Retinal pigment epithelial cell (primary cell): ENCODE results near the gene SIRT3.

Experiments
- DNase-seq: peaks from one replicate; pipeline ENCODE4 v3.0.0-alpha.2; 2010; ENCODE audit warnings: low read depth
- H3K4me3 ChIP-seq: 2 replicates; pipeline ENCODE4 v1.5.1; 2011; ENCODE audit warnings: mild to moderate bottlenecking, low read length, control low read depth, moderate library complexity
- TF ChIP-seq, protein P1 (sequence below): conservative IDR thresholded peaks from 2 replicates; pipeline ENCODE4 v1.5.1; 2011; ENCODE audit warnings: low read depth, low read length, control low read depth, inconsistent platforms

Gene SIRT3

DNA sequence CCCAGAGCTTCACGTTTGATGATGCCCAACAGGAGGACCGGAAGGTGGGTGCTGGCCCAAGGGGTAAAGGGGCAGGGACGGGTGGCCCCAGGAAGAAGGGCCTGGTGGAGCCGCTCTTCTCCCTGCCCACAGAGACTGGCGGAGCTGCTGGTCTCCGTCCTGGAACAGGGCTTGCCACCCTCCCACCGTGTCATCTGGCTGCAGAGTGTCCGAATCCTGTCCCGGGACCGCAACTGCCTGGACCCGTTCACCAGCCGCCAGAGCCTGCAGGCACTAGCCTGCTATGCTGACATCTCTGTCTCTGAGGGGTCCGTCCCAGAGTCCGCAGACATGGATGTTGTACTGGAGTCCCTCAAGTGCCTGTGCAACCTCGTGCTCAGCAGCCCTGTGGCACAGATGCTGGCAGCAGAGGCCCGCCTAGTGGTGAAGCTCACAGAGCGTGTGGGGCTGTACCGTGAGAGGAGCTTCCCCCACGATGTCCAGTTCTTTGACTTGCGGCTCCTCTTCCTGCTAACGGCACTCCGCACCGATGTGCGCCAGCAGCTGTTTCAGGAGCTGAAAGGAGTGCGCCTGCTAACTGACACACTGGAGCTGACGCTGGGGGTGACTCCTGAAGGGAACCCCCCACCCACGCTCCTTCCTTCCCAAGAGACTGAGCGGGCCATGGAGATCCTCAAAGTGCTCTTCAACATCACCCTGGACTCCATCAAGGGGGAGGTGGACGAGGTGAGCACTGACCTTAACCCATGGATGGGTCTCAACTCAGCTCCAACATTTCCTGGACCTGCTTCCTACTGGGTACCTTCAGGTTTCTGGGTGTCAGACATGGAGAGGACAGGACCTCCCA, 26.6 kb downstream of the SIRT3 start:
- no peak for DNase-seq
- H3K4me3 ChIP-seq = peak overlapping the region; percentile 92
- TF ChIP-seq, protein P1, sequence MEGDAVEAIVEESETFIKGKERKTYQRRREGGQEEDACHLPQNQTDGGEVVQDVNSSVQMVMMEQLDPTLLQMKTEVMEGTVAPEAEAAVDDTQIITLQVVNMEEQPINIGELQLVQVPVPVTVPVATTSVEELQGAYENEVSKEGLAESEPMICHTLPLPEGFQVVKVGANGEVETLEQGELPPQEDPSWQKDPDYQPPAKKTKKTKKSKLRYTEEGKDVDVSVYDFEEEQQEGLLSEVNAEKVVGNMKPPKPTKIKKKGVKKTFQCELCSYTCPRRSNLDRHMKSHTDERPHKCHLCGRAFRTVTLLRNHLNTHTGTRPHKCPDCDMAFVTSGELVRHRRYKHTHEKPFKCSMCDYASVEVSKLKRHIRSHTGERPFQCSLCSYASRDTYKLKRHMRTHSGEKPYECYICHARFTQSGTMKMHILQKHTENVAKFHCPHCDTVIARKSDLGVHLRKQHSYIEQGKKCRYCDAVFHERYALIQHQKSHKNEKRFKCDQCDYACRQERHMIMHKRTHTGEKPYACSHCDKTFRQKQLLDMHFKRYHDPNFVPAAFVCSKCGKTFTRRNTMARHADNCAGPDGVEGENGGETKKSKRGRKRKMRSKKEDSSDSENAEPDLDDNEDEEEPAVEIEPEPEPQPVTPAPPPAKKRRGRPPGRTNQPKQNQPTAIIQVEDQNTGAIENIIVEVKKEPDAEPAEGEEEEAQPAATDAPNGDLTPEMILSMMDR = no peak

DNA sequence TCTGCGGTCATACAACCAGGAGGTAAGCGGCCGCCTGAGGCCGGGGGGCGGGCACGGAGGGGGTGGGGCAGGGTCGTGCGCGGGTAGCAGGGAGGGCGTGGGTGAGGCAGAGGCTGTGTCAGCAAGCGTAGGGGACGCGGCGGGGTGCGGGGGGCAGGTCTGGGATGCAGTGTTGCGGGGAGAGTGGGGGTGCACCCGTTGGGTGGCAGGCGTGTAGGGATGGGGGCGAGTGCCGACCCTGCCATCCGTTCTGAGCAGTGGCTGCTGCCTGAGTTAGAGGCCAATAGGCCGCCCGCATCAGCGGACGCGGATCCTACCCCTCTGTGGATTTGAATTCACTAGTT, 27.3 kb downstream of the SIRT3 start:
- H3K4me3 ChIP-seq = peak overlapping the region; percentile 92
- TF ChIP-seq, protein P1 = no peak
- DNase-seq = no peak

DNA sequence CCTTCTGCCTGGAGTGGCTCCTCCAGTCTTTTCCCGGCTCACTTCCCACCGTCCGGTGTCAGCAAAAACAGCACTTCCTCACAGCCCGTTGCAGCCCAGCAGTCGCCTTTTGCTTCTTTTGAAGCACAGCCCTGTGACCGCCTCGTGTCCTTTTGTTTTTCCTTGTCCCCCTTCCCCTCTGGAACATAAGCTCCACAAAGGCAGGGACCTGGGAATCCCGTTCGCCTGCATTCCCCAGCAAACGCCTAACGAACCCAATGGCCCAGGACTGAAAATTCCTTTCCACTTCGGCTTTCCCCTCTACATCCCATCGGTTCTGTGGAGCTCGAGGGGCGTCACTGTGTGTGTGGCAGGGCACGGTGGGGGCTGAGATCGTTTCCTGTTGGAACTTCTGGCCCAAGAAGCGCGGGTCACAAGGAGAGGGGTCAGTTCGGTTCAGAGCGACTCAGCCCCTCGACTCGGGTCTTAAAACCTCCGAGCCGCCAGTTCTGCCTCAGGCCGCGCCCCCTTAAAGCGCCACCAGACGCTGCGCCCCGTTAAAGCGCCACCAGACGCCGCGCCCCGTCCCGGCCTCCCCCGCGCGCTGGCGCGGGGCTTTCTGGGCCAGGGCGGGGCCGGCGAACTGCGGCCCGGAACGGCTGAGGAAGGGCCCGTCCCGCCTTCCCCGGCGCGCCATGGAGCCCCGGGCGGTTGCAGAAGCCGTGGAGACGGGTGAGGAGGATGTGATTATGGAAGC, 27.8 kb downstream of the SIRT3 start:
- peak overlapping the region; percentile 92 for H3K4me3 ChIP-seq
- DNase-seq = peak; percentile 36
- TF ChIP-seq, protein P1 = no peak

DNA sequence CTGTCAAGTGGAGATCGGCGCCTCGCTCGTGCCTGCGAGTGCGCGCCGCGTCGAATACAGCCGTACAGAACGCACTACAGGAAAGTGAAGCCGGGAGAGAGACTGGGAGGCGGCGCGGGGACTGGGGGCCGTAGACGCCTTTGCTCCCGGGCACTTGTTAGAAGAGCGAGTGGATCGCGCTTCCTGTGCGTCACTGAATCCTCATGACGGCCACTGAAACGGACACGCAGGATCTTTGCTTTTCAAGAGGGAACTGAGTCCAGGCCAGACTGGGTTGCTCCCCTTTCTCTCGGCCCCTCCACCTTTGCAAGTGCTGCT, 28.3 kb downstream of the SIRT3 start:
- TF ChIP-seq, protein P1 = no peak
- peak; percentile 18 for DNase-seq
- peak overlapping the region; percentile 92 for H3K4me3 ChIP-seq

DNA sequence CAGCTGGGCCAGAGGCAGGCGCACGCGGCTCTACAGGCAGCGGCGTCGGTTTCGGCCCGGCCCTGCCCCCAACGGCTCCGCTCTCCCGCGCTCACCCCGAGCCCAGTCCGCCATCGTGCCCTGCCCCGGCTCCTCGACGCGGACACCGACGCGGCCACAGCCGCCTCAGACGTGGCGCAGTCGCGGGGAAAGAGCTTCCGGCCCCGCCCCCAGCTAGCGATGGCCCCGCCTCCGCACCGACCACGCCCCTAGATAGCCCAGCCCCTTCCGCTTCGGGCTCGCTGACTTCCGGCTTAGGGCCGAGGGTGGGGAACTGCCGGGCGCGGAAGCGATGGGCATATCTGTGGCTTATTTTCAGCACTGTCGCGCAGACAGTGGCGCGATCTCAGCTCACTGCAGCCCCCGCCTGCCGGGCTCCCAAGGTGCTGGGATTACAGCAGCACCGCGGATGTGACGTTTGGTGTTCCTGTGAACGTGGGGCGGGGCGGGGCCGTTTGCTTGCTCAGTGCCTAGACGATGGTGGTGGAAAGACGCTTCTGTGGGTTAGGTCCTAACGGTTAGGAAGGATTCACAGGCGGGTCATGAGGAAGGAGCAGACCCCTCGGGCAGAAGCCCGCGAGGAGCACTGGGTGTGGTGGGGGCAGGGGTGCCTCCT, 28.8 kb downstream of the SIRT3 start, which contains the start of the genes BET1L and RIC8A:
Gene BET1L (minus strand): TSS at position 192 of the 655 bp plus-strand sequence. CDS start 78 bp downstream, at position 114.
Gene RIC8A (plus strand): TSS at position 501 of the 655 bp plus-strand sequence. CDS start 1,147 bp downstream, outside the sequence.
- TF ChIP-seq, protein P1 = no peak
- peak; percentile 98 for DNase-seq
- peak within 1 kb of the TSS; percentile 92 for H3K4me3 ChIP-seq

DNA sequence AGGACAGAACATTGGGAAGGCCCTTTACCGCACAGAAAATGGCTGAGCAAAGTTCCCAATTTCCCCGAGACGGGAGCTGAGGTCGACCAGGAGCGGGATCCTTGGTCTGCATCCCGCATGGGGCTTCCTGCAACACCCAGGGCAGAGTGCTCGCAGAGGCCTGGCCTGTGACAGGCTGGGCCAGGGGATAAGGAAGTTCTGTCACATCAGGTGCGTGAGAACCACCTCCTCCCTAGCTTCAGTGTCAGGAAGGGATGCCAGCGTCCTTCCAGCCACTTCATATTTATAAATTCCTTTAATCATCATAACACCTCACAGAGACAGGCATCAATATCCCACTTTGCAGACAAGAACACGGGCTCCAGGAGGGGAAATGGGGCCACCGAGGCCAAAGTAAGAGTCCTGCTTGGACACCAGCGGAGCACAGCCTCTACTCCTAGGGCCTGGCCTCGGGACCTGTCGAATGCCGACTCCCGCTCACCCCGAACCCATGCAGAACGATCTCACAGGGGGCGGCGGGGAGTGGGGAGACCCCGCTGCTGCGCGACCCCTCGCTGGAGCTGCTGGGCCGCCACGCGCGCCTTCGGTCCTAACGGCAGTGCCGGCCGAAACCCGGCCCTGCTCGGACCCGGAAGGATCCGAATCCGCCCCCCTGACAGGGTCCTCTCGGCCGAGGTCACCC, 29.5 kb downstream of the SIRT3 start:
- DNase-seq = no peak
- peak overlapping the region; percentile 92 for H3K4me3 ChIP-seq
- TF ChIP-seq, protein P1 = no peak
